NCI-H2029 treated with DMSO at 0.1 percent for 48 hours (cell line): ENCODE results near the gene CLEC1B.
"Not testable (repeated sequence)": the region's sequence is repeated elsewhere in the genome, so short reads cannot be mapped to it uniquely, and the experiment has no call there.

Source experiments
- DNase-seq: peaks from one replicate; lab custom pipeline; 2025; lab: John Stamatoyannopoulos, UW

Gene CLEC1B

DNA sequence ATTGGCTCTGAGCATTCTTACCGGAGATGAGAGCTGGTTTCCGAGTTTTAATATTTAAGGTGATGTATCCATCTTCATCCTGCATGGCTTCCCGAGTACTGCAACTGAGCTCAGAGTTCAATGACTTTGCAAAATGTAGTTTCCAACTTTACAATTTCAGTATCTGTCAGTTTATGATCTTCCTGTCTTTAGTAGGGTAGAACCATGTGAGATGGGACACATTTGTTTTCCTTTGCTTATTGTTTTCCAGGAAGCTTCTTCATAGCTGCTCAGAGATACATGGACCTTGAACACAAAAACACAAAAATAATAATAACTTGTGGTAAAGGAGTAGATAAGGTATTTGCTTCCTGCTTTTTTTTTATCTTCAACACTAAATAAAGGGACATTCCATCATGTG, at the start of gene CLEC1B:
CLEC1B (minus strand) TSS at position 106 of the 400 bp plus-strand sequence; CDS start at position 85, 21 bp downstream.
- DNase-seq, result no peak

DNA sequence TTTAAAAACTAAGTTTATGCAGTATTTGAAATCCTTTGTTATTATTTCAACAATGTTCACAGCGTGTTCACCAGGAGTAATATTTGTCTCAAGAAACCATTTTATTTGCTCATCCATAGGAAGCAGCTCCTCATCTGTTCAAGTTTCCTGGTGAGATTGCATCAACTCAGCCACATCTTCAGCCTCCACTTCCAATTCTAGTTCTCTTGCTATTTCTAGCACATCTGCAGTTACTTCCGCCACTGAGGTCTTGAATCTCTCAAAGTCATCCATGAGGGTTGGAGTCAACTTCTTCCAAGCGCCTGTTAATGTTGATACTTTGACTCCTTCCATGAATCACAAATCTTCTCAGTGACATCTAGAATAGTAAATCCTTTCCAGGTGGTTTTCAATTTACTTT, 49.6 kb upstream of the CLEC1B start:
- no peak for DNase-seq

DNA sequence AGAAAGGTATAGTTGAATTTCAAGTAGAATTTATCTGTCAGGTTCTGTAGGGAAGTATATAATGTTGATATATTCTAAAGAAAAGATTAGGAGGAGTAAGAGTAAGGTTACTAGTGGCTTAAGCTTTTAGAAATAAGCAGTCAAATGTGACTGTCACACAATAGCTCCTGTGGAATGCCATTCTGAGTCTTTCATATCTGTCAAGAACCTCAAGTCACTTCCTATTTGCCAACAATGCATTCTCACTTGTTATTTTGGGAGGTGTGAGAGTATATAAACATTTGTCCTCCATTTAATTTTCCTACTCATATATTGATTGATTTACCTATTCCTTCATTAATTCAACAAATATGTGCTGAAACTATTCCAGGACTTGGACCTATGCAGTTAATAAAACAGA, 43.2 kb upstream of the CLEC1B start:
- no peak for DNase-seq

DNA sequence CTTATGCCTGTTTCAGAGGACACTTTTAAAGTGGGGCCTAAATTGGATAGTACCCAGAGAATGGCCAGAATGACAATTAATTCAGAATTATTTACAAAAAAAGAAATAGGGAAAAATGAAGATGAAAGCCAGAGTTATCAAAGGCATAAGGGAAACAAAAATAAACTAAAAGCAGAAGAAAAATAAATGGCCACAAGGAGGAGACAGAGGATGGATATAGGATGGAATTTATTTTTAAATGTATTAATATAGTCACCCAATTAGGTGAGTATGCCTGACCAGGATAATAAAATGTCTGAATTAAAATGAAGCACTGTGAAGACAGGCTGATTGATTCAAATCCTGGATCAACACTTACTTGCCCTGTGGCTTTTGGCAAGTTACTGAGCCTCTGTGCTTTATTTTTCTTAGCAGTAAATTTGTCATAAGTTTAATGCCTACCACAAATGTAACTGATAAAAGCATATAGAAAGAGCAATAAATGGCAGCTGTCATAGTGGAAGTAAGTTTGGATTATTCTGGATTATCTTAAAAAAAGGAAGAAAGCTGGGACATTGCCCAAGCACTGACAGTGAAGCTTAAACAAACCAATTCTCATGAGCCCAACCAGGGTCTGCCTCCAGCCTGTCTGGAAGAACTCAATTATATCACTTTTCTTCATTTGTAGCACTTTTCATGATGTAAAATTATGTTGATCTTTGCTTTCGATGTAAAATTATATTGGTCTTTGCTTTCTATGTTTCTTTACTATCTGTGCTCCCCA, 35.0 kb upstream of the CLEC1B start:
- no peak for DNase-seq

DNA sequence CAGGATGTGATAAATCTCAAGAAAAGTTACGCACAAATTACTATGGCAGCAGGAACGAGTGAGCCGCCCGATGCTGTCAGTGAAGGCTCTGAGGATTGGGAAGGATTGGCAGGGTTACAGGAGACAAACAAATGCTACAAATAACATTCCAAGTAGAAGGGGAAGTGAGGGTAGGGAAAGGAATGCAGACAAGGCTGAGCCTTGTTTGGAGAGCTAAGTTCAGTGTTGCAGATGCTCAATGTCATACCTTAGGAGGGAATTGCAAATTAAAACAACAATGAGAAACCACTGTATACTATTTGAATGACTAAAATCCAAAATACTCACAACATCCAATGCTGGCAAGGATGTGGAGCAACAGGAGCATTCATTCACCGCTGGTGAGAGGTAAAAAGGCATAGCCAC, 32.9 kb upstream of the CLEC1B start:
- DNase-seq, result no peak

DNA sequence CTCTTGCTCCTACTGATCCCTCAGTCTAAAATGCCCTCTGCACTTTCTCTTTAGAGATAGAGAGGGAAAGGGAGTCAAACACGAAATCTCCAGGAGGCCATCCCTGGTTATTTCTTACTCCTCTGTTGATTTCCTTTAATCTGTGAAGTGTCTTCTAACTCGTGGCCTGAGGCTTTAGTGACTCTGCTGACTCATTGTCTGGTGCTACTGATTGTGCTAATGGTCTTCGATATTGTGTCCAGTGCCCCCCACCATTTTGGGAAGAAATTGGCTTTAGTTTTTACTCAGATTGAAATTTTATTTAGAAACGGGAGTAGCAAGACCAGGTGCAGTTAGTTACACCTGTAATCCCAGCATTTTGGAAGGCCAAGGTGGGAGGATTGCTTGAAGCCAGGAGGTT, 32.4 kb upstream of the CLEC1B start:
- DNase-seq, result no peak

DNA sequence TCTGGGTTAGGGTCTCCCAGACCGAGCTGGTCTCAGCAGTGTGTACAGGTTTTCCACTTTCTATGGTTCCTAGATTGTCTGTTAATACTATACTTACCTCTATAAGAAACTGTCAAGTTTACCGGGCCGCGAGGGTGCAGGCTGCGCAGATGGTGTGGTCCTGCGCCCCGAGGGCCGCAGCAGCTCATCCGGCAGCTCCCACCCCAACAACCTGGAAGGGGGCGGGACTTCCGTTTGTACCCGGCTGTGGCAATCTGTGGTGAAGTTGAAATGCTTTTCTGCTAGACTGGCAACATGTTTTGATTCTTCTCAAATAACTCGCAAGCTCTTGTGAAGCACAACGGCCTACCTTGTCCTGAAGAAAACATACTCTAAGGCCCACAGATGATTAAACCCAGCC, 31.5 kb upstream of the CLEC1B start, which contains the start of gene CLEC9A:
CLEC9A (plus strand) TSS at position 237 of the 400 bp plus-strand sequence. CDS start 22,006 bp downstream, outside the sequence.
- no peak for DNase-seq

DNA sequence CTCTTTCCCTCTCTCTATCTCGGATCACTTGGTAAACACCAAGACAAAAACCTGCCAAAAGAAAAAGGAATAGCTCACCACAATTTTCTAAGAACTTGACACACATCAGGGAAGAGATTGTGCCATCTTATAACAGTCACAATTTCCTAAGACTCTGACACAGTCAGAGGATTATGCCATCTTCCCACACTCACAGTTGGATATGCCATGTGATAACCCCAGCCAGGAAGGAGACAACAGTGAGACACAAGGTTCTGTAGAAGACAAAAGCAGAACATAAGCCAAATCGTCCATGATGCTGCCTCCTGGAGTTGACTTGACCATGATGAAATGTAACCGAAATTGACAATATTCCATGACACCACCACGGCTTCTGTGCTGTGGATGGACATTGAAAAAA, 28.8 kb upstream of the CLEC1B start:
- no peak for DNase-seq

DNA sequence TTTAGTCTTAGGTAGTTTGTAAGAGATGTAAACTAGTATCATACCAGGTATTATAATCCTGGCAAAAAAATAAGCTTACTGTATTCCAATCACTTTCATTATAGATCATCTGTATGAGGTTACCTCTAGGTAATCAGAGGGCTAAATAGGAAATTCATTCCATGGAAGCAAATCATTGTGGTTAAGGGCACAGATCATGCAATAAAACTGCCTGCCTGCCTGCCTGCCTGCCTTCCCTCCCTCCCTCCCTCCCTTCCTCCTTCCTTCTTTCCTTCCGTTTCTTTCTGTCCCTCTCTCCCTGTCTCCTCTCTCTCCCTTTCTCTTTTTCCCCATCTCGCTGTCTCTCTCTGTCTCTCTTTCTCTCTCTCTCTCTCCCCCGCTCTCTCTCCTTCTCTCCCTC, 28.4 kb upstream of the CLEC1B start:
- DNase-seq, result no peak

DNA sequence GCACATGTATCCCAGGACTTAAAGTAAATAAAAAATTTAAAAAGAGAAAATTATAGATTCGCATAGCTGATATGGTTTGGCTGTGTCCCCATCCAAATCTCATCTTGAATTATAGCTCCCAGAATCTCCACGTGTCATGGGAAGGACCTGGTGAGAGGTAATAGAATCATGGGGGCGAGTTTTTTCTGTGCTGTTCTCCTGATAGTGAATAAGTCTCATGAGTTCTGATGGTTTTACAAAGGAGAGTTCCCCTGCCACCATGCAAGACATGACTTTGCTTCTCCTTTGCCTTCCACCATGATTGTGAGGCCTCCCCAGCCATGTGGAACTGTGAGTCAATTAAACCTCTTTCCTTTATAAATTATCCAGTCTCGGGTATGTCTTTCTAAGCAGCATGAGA, 27.7 kb upstream of the CLEC1B start:
- DNase-seq, result not testable (repeated sequence)

DNA sequence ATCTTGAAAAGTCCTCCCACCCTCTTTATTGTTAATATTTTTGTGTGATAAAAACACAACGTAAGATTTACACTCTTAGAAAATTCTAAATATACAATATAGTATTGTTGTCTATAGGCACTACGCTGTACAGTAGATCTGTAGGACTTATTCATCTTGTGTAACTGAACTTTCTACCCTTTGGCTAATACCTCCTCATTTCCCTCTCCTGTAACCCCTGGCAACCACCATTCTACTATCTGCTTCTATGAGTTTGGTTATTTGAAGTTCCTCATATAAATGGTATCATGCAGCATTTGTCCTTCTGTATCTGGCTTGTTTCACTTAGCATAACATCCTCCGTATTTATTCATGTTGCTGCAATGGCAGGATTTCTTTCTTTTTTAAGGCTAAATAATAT, 26.3 kb upstream of the CLEC1B start:
- DNase-seq, result no peak

DNA sequence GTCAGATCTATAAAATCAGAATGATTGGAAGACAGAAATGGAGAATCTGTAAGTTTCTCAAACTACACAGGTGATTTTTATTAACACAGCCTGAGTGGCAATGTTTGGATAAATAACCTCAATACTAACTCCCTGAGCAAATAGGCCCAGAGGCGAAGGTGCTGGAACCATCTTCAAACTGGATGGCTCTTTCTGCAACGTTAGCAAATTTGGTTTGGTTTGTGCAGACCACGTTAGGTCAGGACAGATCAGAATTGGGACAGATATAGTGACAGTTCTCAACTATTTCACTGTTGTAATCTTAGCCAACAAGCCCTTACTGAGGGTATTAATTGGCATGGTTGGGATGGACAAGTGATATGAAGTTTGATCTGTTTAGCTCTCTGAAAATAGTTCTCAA, 22.4 kb upstream of the CLEC1B start:
- no peak for DNase-seq

DNA sequence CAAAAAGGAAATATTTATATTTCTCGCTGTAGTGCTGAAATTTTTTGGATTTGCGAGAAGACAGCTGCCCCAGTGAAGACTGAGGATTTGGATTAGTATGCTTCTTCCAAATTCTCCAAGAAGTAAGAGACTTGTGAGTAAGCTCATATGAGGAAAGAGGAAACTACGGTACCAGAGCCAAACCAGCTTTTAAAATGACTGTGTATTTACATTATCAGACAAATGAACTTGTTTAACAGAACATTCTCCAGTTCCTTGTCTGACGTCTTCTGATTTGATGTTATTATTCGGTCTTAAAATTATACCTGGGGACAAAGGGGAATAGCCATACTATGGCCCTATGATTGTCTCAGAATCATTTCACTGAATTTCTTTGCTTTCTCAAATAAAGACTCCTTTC, 19.5 kb upstream of the CLEC1B start:
- no peak for DNase-seq

DNA sequence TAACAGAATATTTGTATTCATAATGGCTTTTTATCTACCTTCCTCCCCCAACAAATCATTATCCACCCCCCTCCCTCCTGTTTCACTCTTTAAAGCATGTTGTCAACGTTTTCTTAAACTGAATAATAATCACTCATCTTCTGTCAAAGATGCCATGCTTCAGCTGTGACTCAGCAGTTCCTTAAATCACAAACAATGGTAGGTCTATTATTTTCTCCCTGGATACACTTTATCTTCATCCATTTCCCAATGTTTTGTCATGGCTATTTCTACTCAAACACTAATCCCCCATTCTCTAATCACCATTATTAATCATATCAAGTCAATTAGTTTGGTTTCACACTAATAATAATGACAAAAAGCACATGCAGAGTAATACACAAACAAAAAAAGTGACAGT, 18.0 kb upstream of the CLEC1B start:
- DNase-seq, result no peak

DNA sequence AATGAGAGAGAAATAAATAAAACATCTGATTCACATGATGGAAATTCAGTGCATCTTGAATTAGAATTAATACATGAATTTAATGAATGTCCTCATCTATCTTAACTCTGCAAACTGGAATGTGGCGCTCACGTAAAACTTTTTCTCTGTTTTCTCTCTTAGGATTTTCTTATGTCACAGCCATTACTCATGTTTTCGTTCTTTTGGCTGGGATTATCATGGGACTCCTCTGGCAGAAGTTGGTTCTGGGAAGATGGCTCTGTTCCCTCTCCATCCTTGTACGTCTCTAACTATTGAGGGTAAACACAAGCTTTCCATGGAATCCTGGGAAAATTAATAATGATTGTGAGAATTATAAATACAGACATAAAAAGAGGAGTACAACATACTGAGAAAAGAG, 16.5 kb upstream of the CLEC1B start:
- no peak for DNase-seq

DNA sequence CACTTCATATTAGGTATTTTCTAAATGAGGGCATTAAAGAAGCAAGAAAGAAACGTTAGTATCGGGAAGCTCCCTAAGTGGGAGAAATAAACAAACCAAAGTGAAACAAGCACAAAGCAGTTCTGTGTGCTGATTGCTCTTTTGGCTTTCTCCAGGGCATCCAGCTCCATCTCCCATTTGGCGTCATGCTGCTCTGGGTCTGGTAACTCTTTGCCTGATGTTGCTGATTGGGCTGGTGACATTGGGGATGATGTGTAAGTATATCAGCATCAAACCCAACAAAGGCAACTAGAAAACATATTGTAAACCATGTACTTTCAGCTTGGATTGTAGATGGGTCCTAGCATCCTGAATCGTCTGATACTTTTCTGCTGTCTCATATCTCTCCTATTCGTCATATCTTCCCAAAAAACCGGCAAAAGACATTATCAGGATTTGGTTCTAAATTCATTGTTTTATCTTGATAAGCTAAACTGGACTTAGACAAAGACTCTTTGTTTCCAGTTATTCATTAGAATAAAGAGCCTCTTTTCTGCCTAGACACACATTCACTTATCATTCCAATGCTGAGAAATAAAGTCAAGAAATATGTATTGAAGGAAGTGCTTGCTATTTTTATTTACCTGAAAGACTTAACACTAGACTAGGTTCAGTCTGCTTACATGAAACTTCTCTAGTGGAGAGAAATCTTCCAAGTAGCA, 13.9 kb upstream of the CLEC1B start:
- no peak for DNase-seq

DNA sequence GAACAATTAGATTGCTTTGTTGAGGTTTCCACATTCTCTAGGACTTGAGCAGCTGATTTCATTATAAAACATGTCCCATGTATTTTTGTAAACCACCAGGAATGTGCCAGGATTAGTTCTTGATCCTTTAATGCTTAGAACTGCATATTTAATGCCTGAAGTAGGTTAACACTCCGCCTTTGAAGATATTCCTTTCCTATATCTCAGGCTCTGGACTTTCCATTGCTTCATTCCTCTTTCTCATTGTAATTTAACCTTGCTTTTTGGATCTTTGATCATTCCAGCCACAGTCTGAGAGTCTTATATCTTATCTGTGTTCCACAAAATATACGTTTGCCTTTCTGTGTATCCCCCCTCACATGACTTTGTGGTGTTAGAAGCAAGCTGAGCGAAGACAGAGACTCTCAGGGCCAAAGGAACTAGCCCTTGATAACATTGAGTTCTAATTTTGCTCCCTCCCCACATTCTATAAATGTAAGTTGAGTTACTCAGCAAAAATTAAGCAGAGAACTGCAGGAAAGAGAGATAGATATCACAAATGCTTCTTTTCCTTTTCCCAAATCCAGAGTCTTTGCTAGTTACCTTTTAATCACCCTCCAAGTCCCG, 2.4 kb upstream of the CLEC1B start:
- DNase-seq, result no peak

DNA sequence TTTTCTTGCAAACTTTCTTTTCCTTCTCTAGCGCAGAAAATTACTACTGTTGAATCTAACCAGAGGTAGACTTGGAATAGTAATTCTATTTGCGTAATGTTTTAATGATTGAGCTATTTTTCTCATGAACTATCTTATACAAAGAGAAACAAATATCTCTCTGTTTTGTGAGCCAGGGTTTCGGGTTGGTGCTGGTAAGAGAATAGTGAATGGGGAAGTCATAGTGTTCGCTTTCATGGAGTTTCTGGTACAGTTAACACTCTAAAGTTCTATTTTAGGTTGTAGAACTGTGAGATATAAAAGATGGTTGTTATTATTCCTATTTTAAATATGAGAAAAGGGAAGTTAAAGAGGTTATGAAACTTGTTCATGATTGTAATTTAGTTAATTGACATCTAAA, 6.6 kb downstream of the CLEC1B start:
- no peak for DNase-seq

DNA sequence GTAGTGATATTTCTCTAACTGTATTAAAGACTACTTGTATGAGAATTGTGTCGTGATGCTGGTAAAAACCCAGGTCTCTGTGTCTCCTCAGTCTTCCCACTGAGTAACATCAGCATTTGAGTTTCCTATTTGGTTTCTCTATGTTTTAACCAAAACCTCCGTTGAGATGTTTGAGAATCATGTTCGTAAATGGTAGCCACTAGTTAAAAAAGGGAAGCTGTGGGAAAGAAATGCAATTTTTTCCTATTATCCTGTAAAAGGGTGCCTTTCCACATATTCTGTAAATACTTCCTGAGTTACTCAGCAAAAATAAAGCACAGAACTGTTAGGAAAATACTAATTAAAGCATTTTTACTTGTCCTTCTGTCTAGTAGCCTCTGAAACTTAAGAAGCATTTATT, 7.0 kb downstream of the CLEC1B start:
- DNase-seq, result no peak

DNA sequence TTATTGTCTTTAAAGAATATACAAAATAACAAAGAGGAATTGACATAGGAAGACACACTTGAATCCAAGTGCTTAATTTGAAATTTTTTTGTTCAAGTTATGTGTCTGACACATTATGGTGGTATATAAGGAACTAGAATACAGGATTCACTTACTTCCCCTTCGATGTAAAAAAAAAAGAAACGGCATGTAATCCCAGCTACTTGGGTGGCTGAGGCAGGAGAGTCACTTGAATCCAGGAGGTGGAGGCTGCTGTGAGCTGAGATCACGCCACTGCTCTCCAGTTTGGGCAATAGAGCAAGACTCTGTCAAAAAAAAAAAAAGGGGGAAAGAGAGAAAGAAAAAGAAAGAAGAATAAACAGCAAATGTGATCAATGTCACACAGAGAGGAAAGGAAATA, 18.8 kb downstream of the CLEC1B start:
- DNase-seq, result no peak

DNA sequence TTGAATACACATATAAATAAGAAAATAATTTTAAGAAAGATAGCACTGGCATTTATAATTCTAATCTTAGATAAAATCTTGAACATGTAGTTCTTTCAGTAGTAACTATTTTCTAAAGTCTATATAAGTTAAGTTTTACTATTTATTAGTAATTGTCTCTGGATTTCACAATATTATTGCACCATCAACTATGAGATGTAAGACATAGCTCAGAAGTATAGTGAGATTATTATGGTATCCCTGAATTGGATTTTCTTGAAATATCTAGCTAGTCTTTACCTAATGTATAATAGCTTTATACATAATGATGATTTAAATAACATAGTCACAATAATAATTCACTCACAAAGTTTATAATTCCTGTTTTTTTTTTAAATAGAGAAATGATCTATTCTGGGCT, 21.0 kb downstream of the CLEC1B start:
- DNase-seq, result no peak

DNA sequence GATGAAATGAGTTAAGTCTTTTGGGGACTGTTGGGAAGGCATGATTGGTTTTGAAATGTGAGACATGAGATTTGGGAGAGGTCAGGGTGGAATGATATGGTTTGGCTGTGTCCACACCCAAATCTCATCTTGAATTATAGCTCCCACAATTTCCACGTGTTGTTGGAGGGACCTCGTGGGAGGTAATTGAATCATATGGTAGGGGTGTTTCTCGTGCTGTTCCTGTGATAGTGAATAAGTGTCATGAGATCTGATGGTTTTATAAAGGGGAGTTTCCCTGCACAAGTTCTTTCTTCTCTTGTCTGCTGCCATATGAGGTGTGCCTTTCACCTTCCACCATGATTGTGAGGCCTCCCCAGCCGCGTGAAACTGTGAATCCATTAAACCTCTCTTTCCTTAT, 22.3 kb downstream of the CLEC1B start:
- not testable (repeated sequence) for DNase-seq

DNA sequence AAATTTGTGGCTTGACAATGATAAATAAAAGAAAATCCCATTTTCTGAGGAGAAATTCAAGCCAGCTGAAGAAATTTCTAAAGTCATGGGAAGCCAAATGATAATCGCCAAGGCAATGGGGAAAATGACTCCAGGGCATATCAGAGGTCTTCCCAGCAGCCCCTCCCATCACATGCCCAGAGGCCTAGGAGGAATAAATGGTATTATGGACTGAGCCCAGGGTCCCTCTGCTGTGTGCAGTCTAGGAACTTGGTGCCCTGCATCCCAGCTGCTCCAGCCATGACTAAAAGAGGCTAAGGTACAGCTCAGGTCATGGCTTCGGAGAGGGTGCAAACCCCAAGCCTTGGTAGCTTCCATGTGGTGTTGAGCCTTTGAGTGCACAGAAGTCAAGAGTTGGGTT, 23.3 kb downstream of the CLEC1B start:
- no peak for DNase-seq
